BLaER1 treated with 17β-estradiol and CSF1 and Interleukin-3, amounts not matched to agents 10 nM and 100 nM (cell line): ENCODE measurements around the gene CEPT1.

ENCODE experiments used
- H3K27ac ChIP-seq, 11 experiments: shearing (Covaris generic); formaldehyde crosslinking; 2 replicates each; pipeline ENCODE4 v1.8.1; 2022
- H3K27me3 ChIP-seq, 11 experiments: shearing (Covaris generic); formaldehyde crosslinking; 2 replicates each; pipeline ENCODE4 v1.8.1; 2022
- H3K36me3 ChIP-seq, 11 experiments: shearing (Covaris generic); formaldehyde crosslinking; 2 replicates each; pipeline ENCODE4 v1.8.1; 2022
- H3K4me1 ChIP-seq, 10 experiments: shearing (Covaris generic); formaldehyde crosslinking; 2 replicates each; pipeline ENCODE4 v1.8.1; 2022
- H3K4me2 ChIP-seq, 11 experiments: shearing (Covaris generic); formaldehyde crosslinking; 2 replicates each; pipeline ENCODE4 v1.8.1; 2022
- H3K4me3 ChIP-seq, 10 experiments: shearing (Covaris generic); formaldehyde crosslinking; 2 replicates each; pipeline ENCODE4 v1.8.1; 2022
- H3K9ac ChIP-seq, 11 experiments: shearing (Covaris generic); formaldehyde crosslinking; 2 replicates each; pipeline ENCODE4 v1.8.1; 2022
- H3K9me3 ChIP-seq, 11 experiments: shearing (Covaris generic); formaldehyde crosslinking; replicated peaks in 1 of 11; 2 replicates each; pipeline ENCODE4 v1.8.1; 2022
- H4K20me1 ChIP-seq, 11 experiments: shearing (Covaris generic); formaldehyde crosslinking; 2 replicates each; pipeline ENCODE4 v1.8.1; 2022
- Cebpa-rat ChIP-seq, 11 experiments: shearing (Covaris generic); IDR thresholded peaks; 2 replicates each; pipeline ENCODE4 v1.8.1; 2022

Gene CEPT1

GRCh38 chr1:111126354-111126753, 13.7 kb upstream of the CEPT1 start:
- Histone ChIP-seq H4K20me1 (no peaks in the 10 kb centered on the region), H3K9me3 (no peaks in the 10 kb centered on the region), H3K36me3 (peaks cover 52 to 94% (median 69%) of the 10 kb centered on the region in 11 experiments), H3K4me1 (peaks cover 16 to 94% (median 32%) of the 10 kb centered on the region in 10 experiments), H3K27ac (peak overlapping the region in 3 of 11 experiments; percentile 65 to 81 (median 79); a peak in 4 of 22 replicates), H3K4me3 (no peak overlapping the region), H3K9ac (no peak overlapping the region), H3K4me2 (peak overlapping the region in 3 of 11 experiments; percentile 64 to 78 (median 75); a peak in 5 of 22 replicates), H3K27me3 (no peaks in the 10 kb centered on the region)
- no peak for TF ChIP-seq Cebpa-rat (IDR thresholded peaks at IDR 0.05)

DNA sequence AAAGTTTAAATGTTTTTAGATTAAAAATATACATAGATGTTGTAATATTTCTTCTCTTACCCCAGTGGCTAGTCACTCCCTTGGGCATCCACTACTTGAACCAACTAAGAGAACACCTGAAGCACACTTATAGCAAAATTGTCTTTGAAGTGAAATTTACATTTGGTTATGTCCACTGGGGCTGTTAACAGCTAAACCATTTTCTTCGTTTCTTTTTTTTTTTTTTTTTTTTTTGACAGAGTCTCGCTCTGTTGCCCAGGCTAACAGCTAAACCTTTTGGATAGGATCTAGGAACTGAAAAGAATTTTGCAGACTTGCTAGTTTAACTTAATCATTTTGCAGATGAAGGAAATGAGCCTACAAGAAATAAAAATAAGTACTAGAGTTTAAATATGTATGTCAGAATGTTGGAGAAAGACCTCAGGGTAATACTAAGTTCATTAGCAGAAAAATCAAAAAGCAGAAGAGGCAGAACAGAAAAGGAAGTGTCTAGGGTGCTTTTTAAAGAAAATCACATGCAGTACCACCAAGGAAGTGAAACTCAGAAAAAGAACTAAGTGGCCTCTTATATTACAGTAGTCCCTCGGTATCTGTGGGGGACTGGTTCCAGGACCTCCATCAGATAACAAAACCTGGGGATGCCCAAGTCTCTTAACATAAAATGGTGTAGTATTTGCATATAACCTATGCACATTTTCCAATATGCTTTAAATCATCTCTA, 11.9 kb upstream of the CEPT1 start:
- Histone ChIP-seq H3K27me3 (no peaks in the 10 kb centered on the region), H3K4me1 (peaks cover 16 to 97% (median 46%) of the 10 kb centered on the region in 10 experiments), H3K9ac (peak overlapping the region in 7 of 11 experiments; percentile 6 to 63 (median 31); a peak in 9 of 22 replicates), H3K4me2 (peak overlapping the region; percentile 46 to 78 (median 64)), H3K4me3 (peak overlapping the region in 3 of 10 experiments; percentile 5 to 31 (median 17); a peak in 3 of 20 replicates), H3K9me3 (peaks cover 0 to 6% (median 0%) of the 10 kb centered on the region in 11 experiments; a peak in 4 of 22 replicates), H3K36me3 (peaks cover 51 to 83% (median 71%) of the 10 kb centered on the region in 11 experiments), H4K20me1 (no peaks in the 10 kb centered on the region), H3K27ac (peak overlapping the region in 9 of 11 experiments; percentile 13 to 81 (median 69); a peak in 17 of 22 replicates)
- TF ChIP-seq Cebpa-rat (IDR thresholded peaks at IDR 0.05) = no peak

DNA sequence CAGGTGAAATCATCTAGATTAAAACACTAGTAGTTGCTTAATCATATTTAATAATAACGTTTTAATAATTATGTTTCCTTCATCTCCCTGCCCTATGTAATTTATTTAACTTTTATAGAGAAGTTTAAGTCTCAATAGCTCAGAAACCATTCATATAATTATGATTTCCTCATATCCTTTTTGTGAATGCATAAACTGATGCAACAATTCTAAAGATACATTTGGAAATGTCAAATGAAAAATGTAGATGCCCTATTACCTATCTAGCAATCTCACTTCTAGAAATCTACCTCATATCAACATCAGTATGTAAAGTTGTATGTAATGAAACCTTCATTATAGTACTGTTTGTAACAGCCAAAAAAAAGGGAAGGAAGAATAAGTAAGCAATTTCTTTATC, 10.6 kb upstream of the CEPT1 start:
- Histone ChIP-seq H3K4me3 (peak overlapping the region in 2 of 10 experiments; percentile 8 to 31; a peak in 2 of 20 replicates), H3K36me3 (peaks cover 38 to 73% (median 65%) of the 10 kb centered on the region in 11 experiments), H3K27ac (peak overlapping the region in 7 of 11 experiments; percentile 57 to 81 (median 70); a peak in 12 of 22 replicates), H4K20me1 (no peaks in the 10 kb centered on the region), H3K4me2 (peak overlapping the region in 8 of 11 experiments; percentile 56 to 78 (median 68); a peak in 12 of 22 replicates), H3K4me1 (peaks cover 16 to 94% (median 49%) of the 10 kb centered on the region in 10 experiments), H3K9me3 (peaks cover 0 to 7% (median 0%) of the 10 kb centered on the region in 11 experiments; a peak in 4 of 22 replicates), H3K9ac (peak overlapping the region in 2 of 11 experiments; percentile 48 to 53; a peak in 1 of 22 replicates), H3K27me3 (no peaks in the 10 kb centered on the region)
- no peak for TF ChIP-seq Cebpa-rat (IDR thresholded peaks at IDR 0.05)

DNA sequence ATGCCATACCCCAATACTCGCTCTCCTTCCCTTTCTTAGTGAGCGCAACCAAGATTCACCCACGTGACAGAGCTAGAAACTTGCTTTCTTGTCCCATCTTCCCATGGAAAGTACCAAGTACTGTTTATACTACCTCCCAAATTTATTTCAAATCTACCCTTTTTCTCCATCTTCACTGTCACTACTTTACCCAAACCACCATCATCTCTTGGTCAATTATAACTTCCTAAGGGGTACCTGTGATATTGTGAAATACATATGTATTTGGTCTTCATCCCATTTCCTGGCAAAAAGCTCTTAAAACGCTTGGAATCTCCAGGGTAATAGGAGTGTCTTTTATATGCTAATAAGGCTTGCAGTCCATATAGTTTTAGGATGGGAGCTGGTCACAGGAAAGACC, 8.3 kb upstream of the CEPT1 start:
- Histone ChIP-seq H3K36me3 (peaks cover 38 to 69% (median 61%) of the 10 kb centered on the region in 11 experiments), H3K4me1 (peaks cover 16 to 92% (median 49%) of the 10 kb centered on the region in 10 experiments), H3K27ac (peak overlapping the region in 4 of 11 experiments; percentile 54 to 93 (median 74); a peak in 6 of 22 replicates), H3K9ac (no peak overlapping the region), H3K4me2 (peak overlapping the region in 5 of 11 experiments; percentile 26 to 78 (median 64); a peak in 7 of 22 replicates), H3K9me3 (peaks cover 0 to 7% (median 0%) of the 10 kb centered on the region in 11 experiments; a peak in 4 of 22 replicates), H3K27me3 (no peaks in the 10 kb centered on the region), H4K20me1 (no peaks in the 10 kb centered on the region), H3K4me3 (no peak overlapping the region)
- TF ChIP-seq Cebpa-rat (IDR thresholded peaks at IDR 0.05) = no peak

DNA sequence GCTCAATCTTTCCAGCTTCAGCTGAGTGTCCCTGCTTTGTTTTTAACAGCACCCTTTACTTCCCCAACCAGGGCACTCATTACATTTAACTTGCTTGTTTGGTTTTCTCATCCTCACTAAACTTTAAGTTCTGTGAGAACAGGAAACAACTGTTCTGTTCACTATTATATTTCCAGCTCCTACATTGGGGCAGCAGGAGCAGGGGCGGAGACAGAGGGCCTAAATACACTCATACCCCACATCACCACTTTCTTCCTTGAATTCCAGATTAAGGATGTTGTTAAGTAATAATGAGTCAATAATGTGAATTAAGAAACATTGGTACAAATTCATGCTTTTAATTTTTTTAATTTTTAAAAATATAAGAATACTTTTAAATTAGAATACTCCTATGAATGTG, 6.2 kb upstream of the CEPT1 start:
- H3K4me1 ChIP-seq = peaks cover 9 to 94% (median 40%) of the 10 kb centered on the region in 10 experiments
- H3K36me3 ChIP-seq = peaks cover 30 to 75% (median 64%) of the 10 kb centered on the region in 11 experiments
- H3K9me3 ChIP-seq = peaks cover 0 to 7% (median 0%) of the 10 kb centered on the region in 11 experiments; a peak in 4 of 22 replicates
- no peaks in the 10 kb centered on the region for H3K27me3 ChIP-seq
- peak overlapping the region in 4 of 11 experiments; percentile 26 to 78 (median 70); a peak in 7 of 22 replicates for H3K4me2 ChIP-seq
- no peaks in the 10 kb centered on the region for H4K20me1 ChIP-seq
- peak overlapping the region in 4 of 11 experiments; percentile 19 to 76 (median 63); a peak in 6 of 22 replicates for H3K9ac ChIP-seq
- peak overlapping the region in 5 of 11 experiments; percentile 11 to 93 (median 63); a peak in 7 of 22 replicates for H3K27ac ChIP-seq
- no peak for TF ChIP-seq Cebpa-rat (IDR thresholded peaks at IDR 0.05)
- H3K4me3 ChIP-seq = no peak overlapping the region

- no peaks in the 10 kb centered on the region for H3K9me3 ChIP-seq
- TF ChIP-seq Cebpa-rat (IDR thresholded peaks at IDR 0.05) = no peak
- H3K4me2 ChIP-seq = peak overlapping the region; percentile 75 to 97 (median 86)
- peak overlapping the region; percentile 86 to 97 (median 93) for H3K9ac ChIP-seq
- H3K4me3 ChIP-seq = peak overlapping the region; percentile 79 to 98 (median 90)
- peaks cover 19 to 51% (median 35%) of the 10 kb centered on the region in 11 experiments for H3K36me3 ChIP-seq
- peaks cover 8 to 41% (median 26%) of the 10 kb centered on the region in 11 experiments; a peak in 18 of 22 replicates for H4K20me1 ChIP-seq
- peak overlapping the region; percentile 78 to 96 (median 91) for H3K27ac ChIP-seq
- peaks cover 27 to 71% (median 33%) of the 10 kb centered on the region in 10 experiments for H3K4me1 ChIP-seq
- no peaks in the 10 kb centered on the region for H3K27me3 ChIP-seq
These were observed 583 bp upstream of the CEPT1 start for GRCh38 chr1:111139324-111139955.

DNA sequence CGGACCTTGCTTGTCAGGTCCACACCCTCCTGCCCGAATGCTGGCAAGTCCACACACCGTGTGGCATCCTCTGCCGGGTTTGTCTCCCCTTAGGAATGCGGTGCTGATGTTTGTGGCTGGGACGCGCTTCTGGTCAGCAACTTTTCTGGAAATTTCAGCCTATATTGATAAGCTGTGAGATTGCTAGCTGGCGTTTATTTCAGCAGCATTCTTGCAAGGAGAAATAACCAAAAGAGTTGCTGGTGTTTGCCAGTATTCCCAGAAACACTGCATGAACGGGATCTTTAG, 601 bp downstream of the CEPT1 start:
- Histone ChIP-seq H3K36me3 (peaks cover 14 to 54% (median 31%) of the 10 kb centered on the region in 11 experiments), H3K4me2 (peak overlapping the region; percentile 77 to 98 (median 88)), H3K9me3 (no peaks in the 10 kb centered on the region), H3K27me3 (no peaks in the 10 kb centered on the region), H3K4me3 (peak overlapping the region; percentile 79 to 98 (median 90)), H3K4me1 (peaks cover 26 to 72% (median 33%) of the 10 kb centered on the region in 10 experiments), H4K20me1 (peaks cover 8 to 52% (median 33%) of the 10 kb centered on the region in 11 experiments; a peak in 19 of 22 replicates), H3K27ac (peak overlapping the region; percentile 78 to 96 (median 91)), H3K9ac (peak overlapping the region; percentile 86 to 97 (median 93))
- no peak for TF ChIP-seq Cebpa-rat (IDR thresholded peaks at IDR 0.05)
